Bone marrow (tissue), 2 donors: ENCODE measurements around the gene ZNF716.
"Not testable (repeated sequence)": the region's sequence is repeated elsewhere in the genome, so short reads cannot be mapped to it uniquely, and the experiment has no call there.

Experiments
- DNase-seq, 2 donors: peaks; one replicate each; lab custom pipeline; 2025; lab: John Stamatoyannopoulos, UW

The ZNF716 gene

DNA sequence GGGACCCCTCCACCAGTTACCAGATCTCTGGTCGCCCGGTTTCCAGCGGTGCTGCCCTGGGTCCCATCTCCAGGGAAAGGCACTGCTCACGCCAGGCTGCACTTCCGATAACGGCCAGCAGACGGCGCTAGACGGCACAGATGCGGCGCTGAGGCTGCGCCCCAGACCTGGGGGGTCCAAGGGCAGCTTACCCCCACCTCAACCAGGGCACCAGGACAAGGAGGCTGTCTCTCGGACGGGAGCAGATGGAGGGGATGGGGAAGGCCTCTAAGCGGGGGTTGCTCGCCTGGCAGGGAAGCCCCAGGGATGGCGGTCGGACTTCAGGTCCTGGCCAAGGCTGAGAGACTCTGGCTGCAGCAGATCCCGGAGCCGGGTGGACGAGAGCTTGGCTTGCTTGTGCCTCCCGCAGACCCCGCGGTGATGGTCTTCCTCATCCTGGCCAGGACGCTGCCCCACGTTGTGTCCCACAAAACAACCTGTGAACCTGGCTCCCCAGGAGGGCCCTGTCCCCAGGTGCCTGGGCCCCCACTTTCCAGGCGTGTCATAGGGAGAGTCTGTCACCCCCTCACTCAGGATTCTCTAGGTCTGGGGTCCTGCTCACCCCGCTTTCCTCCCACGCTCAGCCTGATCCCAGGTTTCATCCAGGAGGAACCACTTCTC is 23.9 kb upstream of the ZNF716 start:
- no peak for DNase-seq

DNA sequence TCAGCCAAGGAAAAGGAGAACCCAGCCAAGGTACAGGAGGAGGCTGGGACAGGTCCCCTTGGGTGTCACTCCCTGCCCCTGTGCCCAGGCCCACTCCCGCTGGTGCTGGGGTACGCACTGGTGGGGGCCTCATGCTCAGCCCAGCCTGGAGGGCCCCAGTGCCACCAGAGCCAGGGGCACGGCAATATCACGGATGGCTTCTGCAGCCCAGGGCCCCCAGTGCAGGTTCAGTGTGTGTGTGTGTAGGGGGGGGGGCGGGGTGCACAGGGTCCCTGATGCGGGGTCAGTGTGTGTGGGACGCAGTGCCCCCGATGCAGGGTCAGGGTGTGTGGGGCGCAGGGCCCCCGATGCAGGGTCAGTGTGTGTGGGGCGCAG is 23.4 kb upstream of the ZNF716 start:
- no peak for DNase-seq

DNA sequence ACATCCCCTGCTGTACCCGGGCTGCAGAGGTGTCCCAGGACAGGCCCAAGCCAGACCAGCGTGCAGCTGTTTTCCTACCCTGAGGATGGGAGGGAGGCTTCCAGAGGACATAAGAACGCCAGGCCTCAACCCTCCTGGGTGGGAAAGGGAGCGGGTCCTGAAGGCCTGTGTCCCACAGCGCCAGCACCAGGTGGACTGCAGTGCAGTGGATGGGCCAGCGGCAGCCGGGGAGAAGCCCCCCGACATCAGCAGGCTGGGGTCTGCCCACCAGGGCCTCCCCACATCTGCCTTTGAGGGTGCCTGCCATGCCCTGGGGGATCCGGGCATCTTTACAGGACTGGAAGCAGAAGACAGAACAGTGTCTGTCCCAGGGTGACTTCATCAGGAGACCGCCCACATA is 22.8 kb upstream of the ZNF716 start:
- DNase-seq: no peak

DNA sequence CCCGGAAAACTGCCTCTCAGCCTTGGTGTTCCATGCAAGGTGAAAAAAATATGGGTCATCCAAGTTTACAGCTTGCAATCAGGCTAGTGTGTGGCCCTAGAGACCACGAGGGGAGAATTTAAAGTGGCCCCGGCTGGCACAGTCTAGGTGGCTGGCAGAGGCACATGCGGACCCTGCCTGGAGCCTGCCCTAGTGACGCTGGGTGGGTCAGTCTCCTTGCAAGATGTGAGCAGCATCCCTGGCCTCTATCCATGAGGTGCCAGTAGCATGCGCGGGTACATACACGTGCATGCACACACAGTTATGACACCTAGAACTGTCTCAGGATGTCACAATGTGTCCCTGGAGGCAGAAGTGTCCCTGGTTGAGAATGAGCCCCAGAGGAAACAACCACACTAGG is 22.4 kb upstream of the ZNF716 start:
- no peak for DNase-seq

DNA sequence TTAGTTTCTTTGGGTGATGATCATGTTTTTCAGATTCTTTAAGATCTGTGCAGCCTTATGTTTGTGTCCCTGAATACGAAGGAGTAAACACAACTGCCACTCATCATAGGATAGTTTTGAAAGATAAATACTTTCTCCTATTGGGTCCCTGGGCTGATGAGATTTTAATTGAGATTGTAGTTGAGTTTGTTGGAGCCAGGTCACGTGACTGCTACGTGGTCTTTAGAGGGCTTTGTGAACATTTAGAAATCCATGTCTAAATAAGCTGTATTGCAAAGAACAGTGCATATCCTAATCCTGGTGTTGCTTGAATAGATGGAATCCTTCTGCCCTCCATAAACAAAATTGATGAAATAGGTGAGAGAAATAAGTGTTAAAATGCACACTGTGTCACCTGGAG is 17.4 kb upstream of the ZNF716 start:
- DNase-seq: no peak

DNA sequence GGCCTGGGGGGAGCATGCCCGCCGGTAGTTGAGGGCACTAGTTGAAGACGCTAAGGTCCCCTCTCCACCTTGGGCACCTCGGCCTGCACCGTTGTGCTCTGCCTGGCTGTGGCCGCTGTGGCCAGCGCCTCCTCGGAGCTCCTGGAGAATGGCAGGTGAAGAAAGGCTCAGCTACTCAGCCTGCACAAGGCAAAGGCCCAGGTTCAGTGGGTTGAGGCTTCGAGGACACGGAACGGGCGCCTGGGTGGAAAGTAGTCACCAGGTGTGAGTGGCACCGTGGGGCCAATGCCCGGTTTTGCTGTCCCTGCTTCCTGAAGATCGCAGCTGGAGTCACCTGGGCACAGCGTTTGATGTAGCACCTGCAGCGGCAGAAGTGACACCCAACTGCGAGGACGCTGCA is 12.4 kb upstream of the ZNF716 start:
- DNase-seq: no peak

DNA sequence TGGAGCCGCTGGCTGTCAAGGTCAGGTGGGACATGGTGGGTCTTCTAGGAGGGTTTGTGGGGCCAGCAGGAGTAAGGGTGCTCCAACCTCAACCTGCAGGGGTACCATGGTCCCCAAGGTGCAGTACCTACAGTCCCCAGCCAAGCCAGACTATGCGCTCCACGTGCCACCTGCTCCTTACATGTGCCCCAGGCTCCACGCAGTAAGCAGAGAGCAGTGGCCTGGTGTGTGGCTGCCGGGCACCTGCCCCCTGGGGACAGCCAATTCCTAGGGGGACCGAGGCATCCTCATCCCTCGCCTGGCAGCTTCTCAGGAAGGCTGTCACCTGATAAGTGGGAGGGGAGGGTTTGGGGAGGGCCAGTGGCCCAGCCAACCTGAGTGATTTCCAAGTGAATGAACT is 11.7 kb upstream of the ZNF716 start:
- no peak for DNase-seq

DNA sequence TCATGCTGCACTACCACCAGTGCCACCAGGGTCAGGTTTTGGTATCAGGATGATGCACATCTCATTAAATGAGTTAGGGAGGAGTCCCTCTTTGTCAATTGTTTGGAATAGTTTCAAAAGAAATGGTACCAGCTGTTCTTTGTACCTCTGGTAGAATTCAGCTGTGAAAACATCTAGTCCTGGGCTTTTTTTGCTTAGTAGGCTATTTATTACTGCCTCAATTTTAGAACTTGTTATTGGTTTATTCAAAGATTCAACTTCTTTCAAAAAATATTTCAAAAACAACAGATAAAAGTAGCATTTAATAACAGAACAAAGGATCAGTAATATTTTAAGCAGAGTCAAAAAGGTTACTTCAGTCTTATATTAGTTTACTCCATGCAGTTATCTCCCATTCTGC is 6.4 kb upstream of the ZNF716 start:
- DNase-seq: no peak

DNA sequence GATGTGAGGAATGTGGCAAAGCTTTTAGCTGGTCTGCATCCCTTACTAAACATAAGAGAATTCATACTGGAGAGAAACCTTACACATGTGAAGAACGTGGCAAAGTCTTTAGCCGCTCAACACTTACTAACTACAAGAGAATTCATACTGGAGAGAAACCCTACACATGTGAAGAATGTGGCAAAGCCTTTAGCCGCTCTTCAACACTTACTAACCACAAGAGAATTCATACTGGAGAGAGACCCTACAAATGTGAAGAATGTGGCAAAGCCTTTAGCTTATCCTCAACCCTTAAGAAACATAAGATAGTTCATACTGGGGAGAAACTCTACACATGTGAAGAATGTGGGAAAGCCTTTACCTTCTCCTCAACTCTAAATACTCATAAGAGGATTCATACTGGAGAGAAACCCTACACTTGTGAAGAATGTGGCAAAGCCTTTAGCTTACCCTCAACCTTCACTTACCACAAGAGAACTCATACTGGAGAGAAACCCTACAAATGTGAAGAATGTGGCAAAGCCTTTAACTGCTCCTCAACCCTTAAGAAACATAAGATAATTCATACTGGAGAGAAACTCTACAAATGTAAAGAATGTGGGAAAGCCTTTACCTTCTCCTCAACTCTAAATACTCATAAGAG is 19.3 kb downstream of the ZNF716 start:
- not testable (repeated sequence) for DNase-seq

DNA sequence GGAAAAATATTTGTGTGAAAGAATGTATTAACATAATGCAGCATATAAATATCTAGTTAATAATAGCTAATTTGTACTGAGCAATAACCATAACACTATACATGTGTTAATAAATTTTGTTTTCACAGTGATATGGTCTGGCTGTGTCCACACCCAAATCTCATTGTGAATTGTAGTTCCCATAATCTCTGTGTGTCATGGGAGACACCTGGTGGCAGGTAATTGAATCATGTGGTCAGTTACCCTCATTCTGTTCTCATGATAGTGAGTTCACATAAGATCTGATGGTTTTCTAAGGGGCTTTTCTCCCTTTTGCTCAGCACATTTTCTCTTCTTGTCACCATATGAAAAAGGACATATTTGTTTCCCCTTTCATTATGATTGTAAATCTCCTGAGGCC is 30.3 kb downstream of the ZNF716 start:
- not testable (repeated sequence) for DNase-seq

DNA sequence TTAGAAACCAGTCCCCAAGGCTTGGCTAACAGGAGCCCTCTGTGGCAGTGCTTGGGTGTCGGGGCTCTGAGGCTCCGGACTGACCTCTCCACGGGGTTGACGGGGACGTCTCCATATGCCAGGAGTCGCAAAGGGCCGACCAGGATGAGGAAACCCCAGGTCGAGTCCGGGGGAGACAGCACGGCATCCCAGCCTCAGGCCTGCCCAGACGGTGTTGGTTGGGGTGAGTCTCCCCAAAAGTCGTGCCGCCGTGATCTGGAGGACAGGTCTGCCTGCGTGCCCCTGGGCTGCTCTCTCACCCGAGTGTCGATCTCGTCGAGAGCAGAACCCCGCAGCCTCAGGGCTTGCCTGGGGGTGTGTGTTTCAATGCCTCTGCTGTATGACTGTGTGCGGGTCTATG is 35.0 kb downstream of the ZNF716 start:
- DNase-seq: not testable (repeated sequence)

DNA sequence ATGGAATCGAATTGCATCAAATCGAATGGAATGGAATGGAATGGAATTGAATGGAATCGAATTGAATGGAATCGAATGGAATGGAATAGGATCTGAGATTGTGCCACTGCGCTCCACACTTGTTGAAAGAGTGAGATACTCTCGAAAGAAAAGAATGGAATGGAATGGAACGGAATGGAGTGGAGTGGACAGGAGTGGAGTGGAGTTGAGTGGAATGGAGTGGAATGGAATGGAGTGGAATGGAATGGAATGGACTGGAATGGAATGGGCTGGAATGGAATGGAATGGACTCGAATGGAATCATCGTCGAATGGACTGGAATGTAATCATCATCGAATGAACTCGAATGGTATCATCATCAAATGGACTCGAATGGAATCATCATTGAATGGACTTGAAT is 38.0 kb downstream of the ZNF716 start:
- no peak for DNase-seq

DNA sequence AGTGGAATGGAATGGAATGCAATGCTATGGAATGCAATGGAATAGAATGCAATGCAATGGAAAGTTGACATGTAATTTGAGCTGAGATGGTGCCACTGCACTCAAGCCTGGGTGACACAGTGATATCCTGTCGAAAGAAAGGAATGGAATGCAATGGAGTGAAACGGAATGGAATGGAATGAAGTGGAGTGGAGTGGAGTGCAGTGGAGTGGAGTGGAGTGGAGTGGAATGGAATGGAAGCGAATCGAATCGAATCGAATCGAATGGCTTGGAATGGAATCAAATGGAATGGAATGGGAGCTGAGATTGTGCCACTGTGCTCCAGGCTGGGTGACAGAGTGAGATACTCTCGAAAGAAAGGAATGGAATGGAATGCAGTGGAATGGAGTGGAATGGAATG is 45.1 kb downstream of the ZNF716 start:
- DNase-seq: not testable (repeated sequence)

DNA sequence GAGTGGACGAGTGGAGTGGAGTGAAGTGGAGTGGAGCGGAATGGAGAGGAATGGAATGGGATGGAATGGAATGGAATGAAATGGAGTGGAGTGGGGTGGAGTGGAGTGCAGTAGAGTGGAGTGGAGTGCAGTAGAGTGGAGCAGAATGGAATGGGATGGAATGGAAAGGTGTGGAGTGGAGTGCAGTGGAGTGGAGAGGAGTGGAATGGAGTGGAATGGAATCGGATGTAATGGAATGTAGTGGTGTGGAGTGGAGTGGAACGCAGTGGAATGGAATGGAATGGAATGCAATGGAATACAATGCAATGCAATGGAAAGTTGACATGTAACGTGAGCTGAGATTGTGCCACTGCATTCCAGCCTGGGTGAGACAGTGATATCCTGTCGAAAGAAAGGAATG is 46.4 kb downstream of the ZNF716 start:
- DNase-seq: no peak

DNA sequence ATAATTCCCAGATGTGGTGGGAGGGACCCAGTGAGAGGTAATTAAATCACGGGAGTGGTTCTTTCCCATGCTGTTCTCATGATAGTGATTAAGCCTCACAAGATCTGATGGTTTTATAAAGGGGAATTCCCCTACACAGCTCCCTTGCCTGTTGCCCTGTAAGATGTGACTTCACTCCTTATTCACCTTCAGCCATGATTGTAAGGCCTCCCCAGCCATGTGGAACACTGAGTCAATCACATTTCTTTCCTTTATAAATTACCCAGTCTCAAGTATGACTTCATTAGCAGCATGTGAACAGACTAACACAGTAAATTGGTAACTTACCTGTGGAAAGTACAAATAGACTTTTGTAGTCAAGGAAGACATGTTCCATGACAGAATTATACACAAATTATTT is 55.2 kb downstream of the ZNF716 start:
- no peak for DNase-seq
